HG02938 (cell line): ENCODE results near the gene SPIB.
"Not testable (repeated sequence)": the region's sequence is repeated elsewhere in the genome, so short reads cannot be mapped to it uniquely, and the experiment has no call there.

Source experiments
- ATAC-seq: cut with Tn5 transposase; IDR thresholded peaks from one replicate; pipeline ENCODE4 v1.9.1; 2021; ENCODE audit warnings: mild to moderate bottlenecking, moderate library complexity; ENCODE audit not compliant: unreplicated experiment

The SPIB gene

DNA sequence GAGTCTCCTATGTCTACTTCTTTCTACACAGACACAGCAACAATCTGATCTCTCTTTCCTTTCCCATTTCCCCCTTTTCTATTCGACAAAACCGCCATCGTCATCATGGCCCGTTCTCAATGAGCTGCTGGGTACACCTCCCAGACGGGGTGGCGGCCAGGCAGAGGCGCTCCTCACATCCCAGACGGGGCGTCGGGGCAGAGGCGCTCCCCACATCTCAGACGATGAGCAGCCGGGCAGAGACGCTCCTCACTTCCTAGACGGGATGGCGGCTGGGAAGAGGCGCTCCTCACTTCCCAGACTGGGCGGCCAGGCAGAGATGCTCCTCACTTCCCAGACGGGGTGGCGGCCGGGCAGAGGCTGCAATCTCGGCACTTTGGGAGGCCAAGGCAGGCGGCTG, 27.8 kb upstream of the SPIB start:
- not testable (repeated sequence) for ATAC-seq

DNA sequence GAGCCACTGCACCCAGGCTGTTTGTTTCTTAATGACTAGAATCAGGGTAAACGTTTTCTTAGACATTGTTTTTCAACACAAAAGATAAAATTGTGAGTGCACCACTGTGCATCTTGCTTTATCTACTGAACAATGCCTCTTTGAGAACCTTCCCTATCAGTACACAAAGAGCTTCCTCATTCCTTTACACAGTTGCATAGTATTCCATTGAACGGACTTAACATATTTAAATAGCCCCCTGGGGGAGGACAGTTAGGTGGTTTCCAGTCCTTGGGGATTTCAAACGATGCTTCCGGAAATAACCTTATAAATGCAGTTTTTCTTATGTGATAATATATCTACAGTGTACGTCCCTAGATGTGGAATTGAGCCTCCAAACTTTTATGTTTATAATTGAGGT, 26.0 kb upstream of the SPIB start:
- ATAC-seq: no peak

DNA sequence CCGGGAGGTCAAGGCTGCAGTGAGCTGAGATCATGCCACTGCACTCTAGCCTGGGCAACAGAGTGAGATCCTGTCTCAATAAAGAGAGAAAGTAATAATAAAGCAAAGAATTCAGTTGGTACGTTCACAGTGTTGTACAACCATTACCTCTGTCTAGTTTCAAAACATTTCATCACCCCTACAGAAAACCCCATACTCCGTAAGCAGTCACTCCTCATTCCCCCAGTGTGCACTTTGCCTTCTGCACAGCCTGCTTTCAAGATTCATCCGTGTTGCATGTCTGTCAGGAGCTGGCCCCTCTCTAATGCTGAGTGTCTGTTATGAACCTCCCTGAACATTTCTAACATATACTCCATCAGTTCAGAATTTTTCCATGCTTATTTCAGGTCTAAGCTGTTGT, 25.1 kb upstream of the SPIB start:
- ATAC-seq: no peak

DNA sequence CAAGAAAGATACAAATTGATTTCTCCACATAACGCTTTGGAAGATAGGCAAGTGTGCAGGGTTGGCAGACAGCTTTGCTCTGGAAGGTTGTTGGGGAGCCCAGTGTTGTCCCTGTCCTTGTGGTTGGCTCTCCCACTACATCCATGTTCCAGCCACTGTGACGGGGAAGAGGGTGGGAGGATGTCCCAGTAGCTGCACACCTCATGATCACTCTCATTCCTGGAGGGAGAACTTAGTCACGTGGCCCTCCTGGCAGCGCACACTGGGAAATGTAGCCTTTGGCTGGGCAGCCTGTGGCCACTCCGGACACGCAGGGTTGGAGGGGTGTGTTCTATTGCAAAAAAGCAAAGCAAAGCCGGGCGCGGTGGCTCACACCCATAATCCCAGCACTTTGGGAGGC, 24.7 kb upstream of the SPIB start:
- ATAC-seq: no peak

DNA sequence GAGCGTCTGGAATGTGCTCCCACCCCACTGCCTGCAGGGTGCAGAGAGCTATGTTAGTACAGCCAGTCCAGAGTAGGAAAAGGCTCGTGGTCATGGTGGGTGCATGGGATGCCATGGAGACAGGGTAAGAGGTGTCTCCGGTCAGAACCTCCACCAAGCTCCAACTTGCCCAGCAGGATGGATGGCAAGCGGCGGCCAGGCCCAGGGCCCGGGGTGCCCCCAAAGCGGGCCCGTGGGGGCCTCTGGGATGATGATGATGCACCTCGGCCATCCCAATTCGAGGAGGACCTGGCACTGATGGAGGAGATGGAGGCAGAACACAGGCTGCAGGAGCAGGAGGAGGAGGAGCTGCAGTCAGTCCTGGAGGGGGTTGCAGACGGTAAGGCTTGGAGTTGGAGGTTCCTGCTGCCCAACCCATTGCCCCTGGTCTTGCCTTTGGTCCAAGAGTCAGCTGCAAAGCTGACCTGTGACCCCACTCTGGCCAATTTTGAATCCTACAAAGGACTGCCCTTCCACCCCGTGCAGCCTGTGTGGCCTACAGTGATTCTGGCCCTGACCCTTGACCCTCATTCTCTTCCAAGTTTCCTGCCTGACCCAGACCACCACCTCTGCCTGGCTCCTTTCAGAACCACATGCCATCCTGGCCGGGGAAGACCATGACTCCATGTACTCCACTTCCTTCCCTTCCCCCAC, 19.9 kb upstream of the SPIB start:
- ATAC-seq: no peak

DNA sequence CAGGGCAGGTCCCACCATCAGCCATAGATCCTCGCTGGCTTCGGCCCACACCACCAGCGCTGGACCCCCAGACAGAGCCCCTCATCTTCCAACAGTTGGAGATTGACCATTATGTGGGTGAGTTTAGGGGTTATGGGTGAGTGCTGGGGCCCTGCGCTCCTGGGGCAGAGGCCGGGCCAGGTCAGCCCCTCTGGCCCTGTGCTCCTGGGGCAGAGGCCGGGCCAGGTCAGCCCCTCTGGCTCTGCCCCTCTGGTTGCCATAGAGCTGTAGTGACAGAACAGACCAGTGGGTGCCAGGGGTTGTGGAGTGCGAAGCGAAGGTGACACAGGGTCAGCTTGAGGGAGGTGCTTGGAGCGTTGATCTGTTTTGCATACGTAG, 19.4 kb upstream of the SPIB start:
- ATAC-seq: no peak

DNA sequence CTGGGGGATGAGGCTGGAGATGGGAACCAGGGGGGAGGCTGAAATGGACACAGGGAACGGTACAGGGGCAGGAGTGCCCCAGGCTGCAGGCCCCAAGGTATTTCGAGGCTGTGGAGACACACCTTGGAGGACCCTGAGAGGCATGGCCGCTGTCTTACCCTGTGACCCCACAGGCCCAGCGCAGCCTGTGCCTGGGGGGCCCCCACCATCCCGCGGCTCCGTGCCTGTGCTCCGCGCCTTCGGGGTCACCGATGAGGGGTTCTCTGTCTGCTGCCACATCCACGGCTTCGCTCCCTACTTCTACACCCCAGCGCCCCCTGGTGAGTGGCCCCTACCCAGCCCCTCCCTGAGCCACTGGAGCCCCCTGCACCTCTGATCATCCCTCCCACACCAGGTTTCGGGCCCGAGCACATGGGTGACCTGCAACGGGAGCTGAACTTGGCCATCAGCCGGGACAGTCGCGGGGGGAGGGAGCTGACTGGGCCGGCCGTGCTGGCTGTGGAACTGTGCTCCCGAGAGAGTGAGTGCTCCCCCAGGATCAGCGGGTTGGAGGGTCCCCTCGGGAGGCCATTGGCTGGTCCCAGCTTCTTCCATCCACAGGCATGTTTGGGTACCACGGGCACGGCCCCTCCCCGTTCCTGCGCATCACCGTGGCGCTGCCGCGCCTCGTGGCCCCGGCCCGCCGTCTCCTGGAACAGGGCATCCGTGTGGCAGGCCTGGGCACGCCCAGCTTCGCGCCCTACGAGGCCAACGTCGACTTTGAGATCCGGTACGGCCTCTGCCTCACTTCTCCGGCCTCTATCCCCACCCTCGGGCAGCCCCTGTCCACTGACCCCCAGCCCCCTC, 16.9 kb upstream of the SPIB start:
- no peak for ATAC-seq

DNA sequence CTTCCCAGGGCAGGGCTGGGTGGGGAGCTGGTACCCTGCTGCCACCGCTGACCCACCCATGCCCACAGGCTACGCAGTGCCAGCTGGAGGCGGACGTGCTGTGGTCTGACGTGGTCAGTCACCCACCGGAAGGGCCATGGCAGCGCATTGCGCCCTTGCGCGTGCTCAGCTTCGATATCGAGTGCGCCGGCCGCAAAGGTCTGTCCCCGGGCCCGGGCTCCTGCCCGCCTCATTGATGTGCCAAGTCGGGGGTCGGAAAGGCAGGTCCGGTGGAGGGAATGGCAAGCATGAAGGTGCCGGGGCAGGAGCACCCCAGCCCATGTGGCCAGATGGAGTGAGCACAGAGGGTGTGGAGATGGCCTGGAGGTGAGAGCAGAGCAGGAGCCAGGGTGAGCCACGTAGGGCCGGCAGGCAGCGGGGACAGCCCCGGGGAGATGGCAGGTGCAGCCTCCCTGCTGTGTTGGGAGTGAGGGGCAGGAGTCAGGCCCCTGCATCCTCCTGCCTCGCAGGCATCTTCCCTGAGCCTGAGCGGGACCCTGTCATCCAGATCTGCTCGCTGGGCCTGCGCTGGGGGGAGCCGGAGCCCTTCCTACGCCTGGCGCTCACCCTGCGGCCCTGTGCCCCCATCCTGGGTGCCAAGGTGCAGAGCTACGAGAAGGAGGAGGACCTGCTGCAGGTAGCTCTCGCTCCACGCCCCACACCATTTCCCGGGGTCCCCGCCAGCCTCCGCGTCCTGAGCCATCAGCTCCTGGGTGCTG, 16.0 kb upstream of the SPIB start:
- ATAC-seq: no peak

DNA sequence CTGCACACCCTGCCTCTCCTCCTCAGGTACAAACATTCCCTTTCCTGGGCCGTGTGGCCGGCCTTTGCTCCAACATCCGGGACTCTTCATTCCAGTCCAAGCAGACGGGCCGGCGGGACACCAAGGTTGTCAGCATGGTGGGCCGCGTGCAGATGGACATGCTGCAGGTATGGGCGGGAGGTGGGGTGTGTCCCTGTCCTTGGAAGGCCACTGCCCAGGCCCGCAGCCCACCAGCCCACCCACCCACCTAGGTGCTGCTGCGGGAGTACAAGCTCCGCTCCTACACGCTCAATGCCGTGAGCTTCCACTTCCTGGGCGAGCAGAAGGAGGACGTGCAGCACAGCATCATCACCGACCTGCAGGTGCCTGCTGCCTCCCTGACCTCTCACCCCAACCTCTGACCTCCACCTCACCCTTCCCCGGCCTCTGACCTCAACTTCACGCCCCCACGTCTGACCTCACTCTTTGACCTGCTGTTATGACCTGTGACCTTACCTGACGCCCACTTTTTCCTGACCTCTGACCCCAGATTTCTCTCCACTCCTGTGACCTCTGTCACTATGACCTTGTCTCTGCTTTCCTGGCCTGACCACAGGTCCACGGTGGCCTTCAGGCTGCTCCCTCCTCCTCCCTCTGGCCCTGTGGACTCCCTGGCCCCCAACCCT, 12.4 kb upstream of the SPIB start:
- ATAC-seq: no peak

DNA sequence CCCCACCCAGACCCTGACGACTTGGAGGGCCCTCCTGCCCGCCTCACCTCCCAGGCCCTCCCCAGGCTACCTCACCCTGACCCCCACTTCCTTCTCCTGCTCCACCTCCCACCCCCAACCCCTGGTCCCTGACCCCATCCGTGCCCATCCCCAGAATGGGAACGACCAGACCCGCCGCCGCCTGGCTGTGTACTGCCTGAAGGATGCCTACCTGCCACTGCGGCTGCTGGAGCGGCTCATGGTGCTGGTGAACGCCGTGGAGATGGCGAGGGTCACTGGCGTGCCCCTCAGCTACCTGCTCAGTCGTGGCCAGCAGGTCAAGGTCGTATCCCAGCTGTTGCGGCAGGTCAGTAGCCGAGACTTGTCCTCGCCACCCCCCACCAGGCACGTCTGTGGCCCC, 11.9 kb upstream of the SPIB start:
- ATAC-seq: no peak

DNA sequence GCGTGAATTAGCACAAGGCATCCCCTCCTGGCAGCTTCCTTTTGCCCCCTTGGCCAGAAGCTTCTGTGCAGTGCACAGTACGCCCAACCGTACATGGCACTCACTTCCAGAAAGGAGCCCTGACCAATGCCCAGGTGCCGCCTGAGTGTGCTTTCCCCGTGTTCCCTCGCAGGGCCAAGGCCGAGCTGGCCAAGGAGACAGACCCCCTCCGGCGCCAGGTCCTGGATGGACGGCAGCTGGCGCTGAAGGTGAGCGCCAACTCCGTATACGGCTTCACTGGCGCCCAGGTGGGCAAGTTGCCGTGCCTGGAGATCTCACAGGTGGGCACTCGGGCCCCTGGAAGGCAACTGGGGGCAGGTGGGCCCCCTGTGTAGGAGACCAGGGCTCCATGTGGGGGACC, 9.4 kb upstream of the SPIB start:
- ATAC-seq: no peak

DNA sequence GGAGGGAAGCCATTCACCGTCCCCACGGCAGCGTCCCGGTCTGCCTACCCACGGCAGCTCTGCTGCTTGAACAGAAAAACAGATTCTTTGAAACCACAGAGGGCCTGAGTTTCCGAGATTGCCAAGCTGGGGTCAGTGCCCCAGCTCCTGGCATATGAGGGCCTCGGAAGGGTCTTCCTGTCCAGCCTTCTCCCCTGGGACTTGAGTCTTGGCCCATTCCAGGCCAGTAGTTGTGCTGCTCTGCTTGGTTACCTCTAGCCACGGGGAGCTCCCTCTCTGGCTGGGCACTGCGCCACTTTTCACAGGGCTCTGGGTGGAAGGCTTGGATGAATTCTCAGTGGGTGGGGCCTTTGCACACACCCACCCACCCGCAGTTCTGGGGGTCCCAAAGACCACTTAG, 8.6 kb upstream of the SPIB start:
- ATAC-seq: no peak

DNA sequence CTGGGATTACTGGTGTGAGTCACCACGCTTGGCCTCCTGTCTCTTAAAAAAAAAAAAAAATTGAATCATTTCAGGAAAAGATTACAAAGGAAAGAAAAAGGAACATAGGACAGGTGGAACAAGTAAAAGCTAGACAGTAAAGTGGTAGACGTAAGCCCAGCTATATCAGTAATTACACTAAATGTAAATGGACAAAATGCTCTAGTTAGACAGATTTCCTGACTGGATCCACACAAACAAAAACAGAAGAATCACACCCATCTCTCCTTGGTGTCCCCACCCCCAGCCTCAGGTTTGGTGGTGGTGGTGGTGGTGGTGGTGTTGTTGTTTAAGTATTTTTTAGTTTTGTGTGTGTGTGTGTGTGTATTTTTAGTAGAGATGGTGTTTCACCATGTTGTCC, 6.3 kb upstream of the SPIB start:
- ATAC-seq: no peak

DNA sequence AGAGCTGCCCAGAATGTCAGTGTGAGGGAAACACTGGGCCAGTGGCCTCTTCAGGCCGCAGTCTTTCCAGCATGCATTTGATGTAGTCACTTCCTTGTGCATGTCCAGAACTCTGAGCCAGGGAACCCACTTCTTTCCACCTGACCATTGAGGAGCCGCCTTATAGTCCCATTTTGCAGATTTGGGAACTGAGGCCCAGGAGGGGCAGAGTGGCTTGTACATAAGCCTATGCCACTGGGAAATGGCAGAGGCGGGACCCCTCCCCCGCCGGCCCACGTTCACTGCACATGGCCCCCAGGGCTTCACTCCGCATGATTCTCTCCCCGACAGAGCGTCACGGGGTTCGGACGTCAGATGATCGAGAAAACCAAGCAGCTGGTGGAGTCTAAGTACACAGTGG, 5.6 kb upstream of the SPIB start:
- no peak for ATAC-seq

DNA sequence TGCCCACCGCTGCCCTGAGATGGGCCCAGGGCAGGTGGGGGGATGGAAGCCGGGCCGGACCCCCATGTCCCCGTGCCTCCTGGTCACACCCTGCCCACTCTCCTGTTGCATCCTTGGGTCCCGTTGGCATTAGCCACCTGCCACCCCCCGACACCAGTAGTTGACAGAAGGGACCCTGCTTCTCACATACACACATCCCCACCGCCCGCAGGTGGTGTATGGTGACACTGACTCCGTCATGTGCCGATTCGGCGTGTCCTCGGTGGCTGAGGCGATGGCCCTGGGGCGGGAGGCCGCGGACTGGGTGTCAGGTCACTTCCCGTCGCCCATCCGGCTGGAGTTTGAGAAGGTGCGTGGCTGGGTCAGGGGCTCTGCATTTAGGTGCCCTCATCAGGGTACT, 5.2 kb upstream of the SPIB start:
- ATAC-seq: no peak

DNA sequence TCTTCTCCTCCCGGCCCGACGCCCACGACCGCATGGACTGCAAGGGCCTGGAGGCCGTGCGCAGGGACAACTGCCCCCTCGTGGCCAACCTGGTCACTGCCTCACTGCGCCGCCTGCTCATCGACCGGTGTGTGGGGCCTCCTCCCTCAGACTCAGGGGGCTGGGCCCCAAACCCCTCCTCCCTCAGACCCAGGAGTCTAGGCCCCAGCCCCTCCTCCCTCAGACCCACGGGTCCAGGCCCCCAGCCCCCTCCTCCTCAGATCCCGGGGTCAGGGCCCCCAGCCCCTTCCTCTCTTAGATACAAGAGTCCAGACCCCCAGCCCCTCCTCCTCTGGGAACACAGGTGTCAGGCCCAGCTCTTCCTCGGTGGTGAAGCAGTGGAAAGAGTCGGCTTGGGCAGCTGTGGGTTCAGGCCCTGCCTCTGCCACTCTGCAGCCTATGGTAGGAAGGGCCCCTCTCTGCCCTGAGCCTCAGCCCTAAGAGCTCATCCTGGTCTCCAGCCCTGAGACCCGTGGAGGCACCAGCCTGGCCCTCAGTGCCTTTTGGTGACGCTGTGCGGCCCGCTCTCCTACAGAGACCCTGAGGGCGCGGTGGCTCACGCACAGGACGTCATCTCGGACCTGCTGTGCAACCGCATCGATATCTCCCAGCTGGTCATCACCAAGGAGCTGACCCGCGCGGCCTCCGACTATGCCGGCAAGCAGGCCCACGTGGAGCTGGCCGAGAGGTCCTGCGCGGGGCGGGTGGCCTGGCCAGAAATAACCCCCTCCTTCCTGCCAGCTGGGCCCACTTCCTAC, 3.7 kb upstream of the SPIB start:
- ATAC-seq: no peak

DNA sequence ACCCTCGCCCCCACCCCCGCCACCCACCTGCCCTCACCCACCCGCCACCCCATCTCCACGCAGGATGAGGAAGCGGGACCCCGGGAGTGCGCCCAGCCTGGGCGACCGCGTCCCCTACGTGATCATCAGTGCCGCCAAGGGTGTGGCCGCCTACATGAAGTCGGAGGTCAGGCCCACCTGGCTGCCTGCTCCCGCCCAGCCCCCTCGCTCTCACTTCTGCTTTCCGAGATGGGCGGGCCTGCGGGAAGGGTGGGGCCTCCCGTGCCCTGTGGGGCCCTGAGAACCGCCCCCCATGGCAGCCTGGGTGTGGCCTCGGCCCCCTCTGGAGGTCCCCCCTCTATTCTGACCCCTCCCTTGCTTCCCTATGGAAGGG, 3.1 kb upstream of the SPIB start:
- ATAC-seq: no peak

DNA sequence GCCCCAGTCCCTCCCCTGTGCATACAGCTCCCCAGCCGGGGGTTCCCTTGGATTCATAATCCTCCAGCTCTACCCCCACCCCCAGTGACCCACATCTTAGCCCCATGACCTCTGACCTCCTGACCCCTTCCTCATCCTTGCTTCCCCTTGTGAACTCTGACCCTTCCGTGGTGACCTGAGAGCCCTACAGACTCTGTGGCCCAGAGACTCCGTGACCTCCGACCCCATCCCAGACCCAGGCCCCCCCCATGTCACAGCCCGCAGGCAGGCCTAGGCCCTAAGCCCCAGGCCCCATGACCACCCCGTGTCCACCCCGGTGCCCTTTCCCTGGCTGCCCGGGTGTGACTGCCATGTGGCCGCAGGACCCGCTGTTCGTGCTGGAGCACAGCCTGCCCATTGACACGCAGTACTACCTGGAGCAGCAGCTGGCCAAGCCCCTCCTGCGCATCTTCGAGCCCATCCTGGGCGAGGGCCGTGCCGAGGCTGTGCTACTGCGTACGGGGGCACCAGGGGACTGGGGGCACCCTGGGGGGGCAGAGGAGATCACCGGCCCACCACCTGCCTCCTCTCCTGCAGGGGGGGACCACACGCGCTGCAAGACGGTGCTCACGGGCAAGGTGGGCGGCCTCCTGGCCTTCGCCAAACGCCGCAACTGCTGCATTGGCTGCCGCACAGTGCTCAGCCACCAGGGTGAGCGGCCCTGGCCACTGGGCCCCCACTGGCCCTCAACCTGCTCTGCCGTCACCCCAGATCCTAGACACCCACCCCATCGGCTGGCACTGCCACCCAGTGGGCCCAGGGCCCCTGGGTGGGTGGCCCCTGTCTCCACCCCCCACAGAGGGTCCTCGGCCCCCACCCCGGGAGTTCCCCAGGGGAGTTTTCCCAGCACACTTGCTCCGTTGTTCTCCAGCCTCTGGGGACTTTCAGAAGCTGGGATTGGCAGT, 2.4 kb upstream of the SPIB start:
- ATAC-seq: no peak
